ENCODE measurements around the gene RHCE.

Gene RHCE

GRCh38 chr1:25430967-25431881 is 10.6 kb upstream of the RHCE start:
- CTCF ChIA-PET, result interaction anchor here (0.6 to 1.4 kb wide), 4 partner anchors 20 to 192 kb away, joined by 3 to 10 read pairs (median 5); no protein-coding TSS in a partner anchor
- H3K27ac ChIP-seq (ENCODE audit: extremely low read depth, low read depth, low read length), result peak overlapping the region; percentile 76; the same call in 1 of the 2 replicates
- TF ChIP-seq ZBTB48 (tag by site-specific recombination; IDR thresholded peaks at IDR 0.05) (no peak), ZNF558 (tag by site-specific recombination; IDR thresholded peaks at IDR 0.05) (no peak), IKZF3 (tag by site-specific recombination; IDR thresholded peaks at IDR 0.05) (no peak), ZNF221 (tag by site-specific recombination; IDR thresholded peaks at IDR 0.05; ENCODE audit: borderline replicate concordance) (no peak), ZNF518A (tag by site-specific recombination; conservative IDR thresholded peaks at IDR 0.05; ENCODE audit: low read depth) (no peak), PBX3 (CRISPR knock-in tag; IDR thresholded peaks at IDR 0.05) (no peak), EGR2 (tag by site-specific recombination; IDR thresholded peaks at IDR 0.05; ENCODE audit: low read depth) (no peak), SCRT2 (tag by site-specific recombination; IDR thresholded peaks at IDR 0.05) (no peak), ZNF239 (tag by site-specific recombination; IDR thresholded peaks at IDR 0.05) (no peak), ZNF776 (tag by site-specific recombination; IDR thresholded peaks at IDR 0.05; ENCODE audit: borderline replicate concordance) (no peak), ZNF423 (tag by site-specific recombination; IDR thresholded peaks at IDR 0.05) (no peak), ZIC2 (tag by site-specific recombination; IDR thresholded peaks at IDR 0.05) (peak; percentile 27; the same call in 1 of the 2 replicates), ZNF704 (tag by site-specific recombination; IDR thresholded peaks at IDR 0.05) (no peak), SP2 (tag by site-specific recombination; IDR thresholded peaks at IDR 0.05) (no peak)
- TF ChIP-seq, protein P1, sequence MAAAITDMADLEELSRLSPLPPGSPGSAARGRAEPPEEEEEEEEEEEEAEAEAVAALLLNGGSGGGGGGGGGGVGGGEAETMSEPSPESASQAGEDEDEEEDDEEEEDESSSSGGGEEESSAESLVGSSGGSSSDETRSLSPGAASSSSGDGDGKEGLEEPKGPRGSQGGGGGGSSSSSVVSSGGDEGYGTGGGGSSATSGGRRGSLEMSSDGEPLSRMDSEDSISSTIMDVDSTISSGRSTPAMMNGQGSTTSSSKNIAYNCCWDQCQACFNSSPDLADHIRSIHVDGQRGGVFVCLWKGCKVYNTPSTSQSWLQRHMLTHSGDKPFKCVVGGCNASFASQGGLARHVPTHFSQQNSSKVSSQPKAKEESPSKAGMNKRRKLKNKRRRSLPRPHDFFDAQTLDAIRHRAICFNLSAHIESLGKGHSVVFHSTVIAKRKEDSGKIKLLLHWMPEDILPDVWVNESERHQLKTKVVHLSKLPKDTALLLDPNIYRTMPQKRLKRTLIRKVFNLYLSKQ (tag by site-specific recombination; IDR thresholded peaks at IDR 0.05; ENCODE audit: borderline replicate concordance), result no peak
- TF ChIP-seq, protein P2, sequence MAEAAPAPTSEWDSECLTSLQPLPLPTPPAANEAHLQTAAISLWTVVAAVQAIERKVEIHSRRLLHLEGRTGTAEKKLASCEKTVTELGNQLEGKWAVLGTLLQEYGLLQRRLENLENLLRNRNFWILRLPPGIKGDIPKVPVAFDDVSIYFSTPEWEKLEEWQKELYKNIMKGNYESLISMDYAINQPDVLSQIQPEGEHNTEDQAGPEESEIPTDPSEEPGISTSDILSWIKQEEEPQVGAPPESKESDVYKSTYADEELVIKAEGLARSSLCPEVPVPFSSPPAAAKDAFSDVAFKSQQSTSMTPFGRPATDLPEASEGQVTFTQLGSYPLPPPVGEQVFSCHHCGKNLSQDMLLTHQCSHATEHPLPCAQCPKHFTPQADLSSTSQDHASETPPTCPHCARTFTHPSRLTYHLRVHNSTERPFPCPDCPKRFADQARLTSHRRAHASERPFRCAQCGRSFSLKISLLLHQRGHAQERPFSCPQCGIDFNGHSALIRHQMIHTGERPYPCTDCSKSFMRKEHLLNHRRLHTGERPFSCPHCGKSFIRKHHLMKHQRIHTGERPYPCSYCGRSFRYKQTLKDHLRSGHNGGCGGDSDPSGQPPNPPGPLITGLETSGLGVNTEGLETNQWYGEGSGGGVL (tag by site-specific recombination; IDR thresholded peaks at IDR 0.05), result peak; percentile 43
- TF ChIP-seq, protein P3, sequence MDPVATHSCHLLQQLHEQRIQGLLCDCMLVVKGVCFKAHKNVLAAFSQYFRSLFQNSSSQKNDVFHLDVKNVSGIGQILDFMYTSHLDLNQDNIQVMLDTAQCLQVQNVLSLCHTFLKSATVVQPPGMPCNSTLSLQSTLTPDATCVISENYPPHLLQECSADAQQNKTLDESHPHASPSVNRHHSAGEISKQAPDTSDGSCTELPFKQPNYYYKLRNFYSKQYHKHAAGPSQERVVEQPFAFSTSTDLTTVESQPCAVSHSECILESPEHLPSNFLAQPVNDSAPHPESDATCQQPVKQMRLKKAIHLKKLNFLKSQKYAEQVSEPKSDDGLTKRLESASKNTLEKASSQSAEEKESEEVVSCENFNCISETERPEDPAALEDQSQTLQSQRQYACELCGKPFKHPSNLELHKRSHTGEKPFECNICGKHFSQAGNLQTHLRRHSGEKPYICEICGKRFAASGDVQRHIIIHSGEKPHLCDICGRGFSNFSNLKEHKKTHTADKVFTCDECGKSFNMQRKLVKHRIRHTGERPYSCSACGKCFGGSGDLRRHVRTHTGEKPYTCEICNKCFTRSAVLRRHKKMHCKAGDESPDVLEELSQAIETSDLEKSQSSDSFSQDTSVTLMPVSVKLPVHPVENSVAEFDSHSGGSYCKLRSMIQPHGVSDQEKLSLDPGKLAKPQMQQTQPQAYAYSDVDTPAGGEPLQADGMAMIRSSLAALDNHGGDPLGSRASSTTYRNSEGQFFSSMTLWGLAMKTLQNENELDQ (tag by site-specific recombination; IDR thresholded peaks at IDR 0.05; ENCODE audit: low read depth), result no peak
- TF ChIP-seq, protein P4, sequence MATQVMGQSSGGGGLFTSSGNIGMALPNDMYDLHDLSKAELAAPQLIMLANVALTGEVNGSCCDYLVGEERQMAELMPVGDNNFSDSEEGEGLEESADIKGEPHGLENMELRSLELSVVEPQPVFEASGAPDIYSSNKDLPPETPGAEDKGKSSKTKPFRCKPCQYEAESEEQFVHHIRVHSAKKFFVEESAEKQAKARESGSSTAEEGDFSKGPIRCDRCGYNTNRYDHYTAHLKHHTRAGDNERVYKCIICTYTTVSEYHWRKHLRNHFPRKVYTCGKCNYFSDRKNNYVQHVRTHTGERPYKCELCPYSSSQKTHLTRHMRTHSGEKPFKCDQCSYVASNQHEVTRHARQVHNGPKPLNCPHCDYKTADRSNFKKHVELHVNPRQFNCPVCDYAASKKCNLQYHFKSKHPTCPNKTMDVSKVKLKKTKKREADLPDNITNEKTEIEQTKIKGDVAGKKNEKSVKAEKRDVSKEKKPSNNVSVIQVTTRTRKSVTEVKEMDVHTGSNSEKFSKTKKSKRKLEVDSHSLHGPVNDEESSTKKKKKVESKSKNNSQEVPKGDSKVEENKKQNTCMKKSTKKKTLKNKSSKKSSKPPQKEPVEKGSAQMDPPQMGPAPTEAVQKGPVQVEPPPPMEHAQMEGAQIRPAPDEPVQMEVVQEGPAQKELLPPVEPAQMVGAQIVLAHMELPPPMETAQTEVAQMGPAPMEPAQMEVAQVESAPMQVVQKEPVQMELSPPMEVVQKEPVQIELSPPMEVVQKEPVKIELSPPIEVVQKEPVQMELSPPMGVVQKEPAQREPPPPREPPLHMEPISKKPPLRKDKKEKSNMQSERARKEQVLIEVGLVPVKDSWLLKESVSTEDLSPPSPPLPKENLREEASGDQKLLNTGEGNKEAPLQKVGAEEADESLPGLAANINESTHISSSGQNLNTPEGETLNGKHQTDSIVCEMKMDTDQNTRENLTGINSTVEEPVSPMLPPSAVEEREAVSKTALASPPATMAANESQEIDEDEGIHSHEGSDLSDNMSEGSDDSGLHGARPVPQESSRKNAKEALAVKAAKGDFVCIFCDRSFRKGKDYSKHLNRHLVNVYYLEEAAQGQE (tag by site-specific recombination; IDR thresholded peaks at IDR 0.05), result no peak

More at GRCh38 chr1:25430967-25431881, 10.6 kb upstream of the RHCE start:
- Histone ChIP-seq H3K9me3 (ENCODE audit: control insufficient read depth, insufficient read depth, low read depth, low read length) (no peaks in the 10 kb centered on the region), H3K36me3 (ENCODE audit: control insufficient read depth in 2 of 2, insufficient read depth in 1 of 2, low read length in 2 of 2) (no peaks in the 10 kb centered on the region), H3K4me3 (ENCODE audit: low read depth, low read length) (peak overlapping the region; percentile 84), H3K4me1 (ENCODE audit: control insufficient read depth, insufficient read depth, low read length) (peaks cover 31% of the 10 kb centered on the region)
- POLR2A ChIA-PET, result interaction anchor here (0.6 to 1.6 kb wide), 8 partner anchors 26 to 387 kb away, joined by 3 to 9 read pairs (median 4); partner anchors contain the start of genes RSRP1 and SYF2

All from HEK293 (cell line).